HepG2 (cell line): ENCODE results near the gene GABRR2.

ENCODE experiments used
- CTCF ChIP-seq: sonication (generic); formaldehyde crosslinking; IDR thresholded peaks from 2 replicates; pipeline ENCODE4 v1.5.0; 2020; ENCODE audit warnings: mild to moderate bottlenecking, missing genetic modification reagents, moderate library complexity
- ELK4 ChIP-seq: sonication (generic); formaldehyde crosslinking; IDR thresholded peaks from 2 replicates; pipeline ENCODE4 v1.9.0; 2021; ENCODE audit warnings: missing genetic modification reagents, borderline replicate concordance
- FOSL1 ChIP-seq: sonication (generic); formaldehyde crosslinking; IDR thresholded peaks from 2 replicates; pipeline ENCODE4 v1.9.0; 2021; ENCODE audit warnings: missing genetic modification reagents, borderline replicate concordance
- HDAC2 ChIP-seq: sonication (generic); formaldehyde crosslinking; IDR thresholded peaks from 2 replicates; pipeline ENCODE4 v1.4.0; 2020; ENCODE audit warnings: missing genetic modification reagents
- HNRNPH1 ChIP-seq: fragments of 200-400 bp; formaldehyde crosslinking; optimal IDR thresholded peaks from 2 replicates; pipeline ENCODE3; 2017; ENCODE audit warnings: mild to moderate bottlenecking, low read depth, low read length
- JUN ChIP-seq: sonication (generic); formaldehyde crosslinking; IDR thresholded peaks from 2 replicates; pipeline ENCODE4 v1.4.0; 2020; ENCODE audit warnings: mild to moderate bottlenecking, missing genetic modification reagents
- MLLT10 ChIP-seq: sonication (generic); formaldehyde crosslinking; IDR thresholded peaks from 2 replicates; pipeline ENCODE4 v1.4.0; 2020; ENCODE audit warnings: missing genetic modification reagents
- MXI1 ChIP-seq: IDR thresholded peaks from 3 replicates; pipeline ENCODE4 v1.6.1; 2012; ENCODE audit warnings: low read depth, low read length, inconsistent platforms, borderline replicate concordance
- POLR2A ChIP-seq, 2 experiments: IDR thresholded peaks; 2 replicates each; pipeline ENCODE4 v1.6.1; 2011; ENCODE audit warnings: low read depth in 2 of 2, low read length in 2 of 2, mild to moderate bottlenecking in 1 of 2, moderate library complexity in 1 of 2; ENCODE audit not compliant: insufficient read depth in 1 of 2
- TBP ChIP-seq: sonication (generic); formaldehyde crosslinking; IDR thresholded peaks from 2 replicates; pipeline ENCODE4 v1.5.0; 2020; ENCODE audit warnings: missing genetic modification reagents
- TCF7L2 ChIP-seq: IDR thresholded peaks from 2 replicates; pipeline ENCODE4 v1.6.1; 2011; ENCODE audit warnings: mild to moderate bottlenecking, low read depth, low read length, moderate library complexity

DNA sequence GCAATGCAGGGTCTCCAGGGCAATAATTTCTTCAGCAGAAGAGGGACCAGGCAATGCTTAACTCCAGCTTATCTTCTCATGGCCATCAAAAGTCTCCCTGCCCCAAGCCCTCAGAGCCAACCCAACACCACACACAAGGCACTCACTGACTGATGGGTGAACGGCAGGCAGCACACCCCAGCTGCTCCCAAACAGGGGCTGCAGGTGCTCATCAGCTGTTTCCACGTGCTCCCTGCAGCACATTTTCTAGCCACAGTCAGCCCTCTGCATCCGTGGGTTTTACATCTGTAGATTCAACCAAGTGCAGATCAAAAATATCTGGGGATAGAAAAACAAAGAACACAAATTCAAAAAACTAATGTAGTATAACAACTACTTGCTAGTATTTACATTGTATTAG, 94.0 kb downstream of the GABRR2 start:
- no peak for TF ChIP-seq POLR2A (IDR thresholded peaks at IDR 0.05; ENCODE audit: insufficient read depth in 1 of 2, low read depth in 2 of 2, low read length in 2 of 2)
- TF ChIP-seq MLLT10 = no peak
- no peak for TF ChIP-seq TCF7L2
- TF ChIP-seq HNRNPH1 = no peak
- TF ChIP-seq ELK4 (CRISPR knock-in tag) = no peak
- TF ChIP-seq TBP = no peak
- TF ChIP-seq MXI1 = no peak
- TF ChIP-seq HDAC2 (CRISPR knock-in tag) = no peak
- TF ChIP-seq CTCF (CRISPR knock-in tag) = no peak
- no peak for TF ChIP-seq FOSL1
- TF ChIP-seq JUN (CRISPR knock-in tag) = no peak
